ENCODE data around the gene VTA1.
"Not testable (repeated sequence)": the region's sequence is repeated elsewhere in the genome, so short reads cannot be mapped to it uniquely, and the experiment has no call there.

Gene VTA1

GRCh38 chr6:142172758-142173157, 25.7 kb downstream of the VTA1 start:
- no peak for DNase-seq

- no peak for DNase-seq
These were observed 26.9 kb downstream of the VTA1 start for GRCh38 chr6:142173980-142174379.

- DNase-seq: no peak
These were observed 27.6 kb downstream of the VTA1 start for GRCh38 chr6:142174703-142175102.

- DNase-seq: no peak
These were observed 31.1 kb downstream of the VTA1 start for GRCh38 chr6:142178129-142178528.

- no peak for DNase-seq
These were observed 34.9 kb downstream of the VTA1 start for GRCh38 chr6:142182004-142182403.

GRCh38 chr6:142183351-142183750, 36.3 kb downstream of the VTA1 start:
- no peak for DNase-seq

- no peak for DNase-seq
These were observed 37.2 kb downstream of the VTA1 start for GRCh38 chr6:142184307-142184706.

- no peak for DNase-seq
These were observed 38.6 kb downstream of the VTA1 start for GRCh38 chr6:142185641-142186040.

- DNase-seq: no peak
These were observed 40.1 kb downstream of the VTA1 start for GRCh38 chr6:142187209-142187608.

GRCh38 chr6:142188341-142188740, 41.3 kb downstream of the VTA1 start:
- not testable (repeated sequence) for DNase-seq

- DNase-seq: no peak
These were observed 42.0 kb downstream of the VTA1 start for GRCh38 chr6:142189057-142189456.

GRCh38 chr6:142192343-142192742, 45.3 kb downstream of the VTA1 start:
- DNase-seq: no peak

GRCh38 chr6:142193621-142194020, 46.6 kb downstream of the VTA1 start:
- DNase-seq: no peak

GRCh38 chr6:142195862-142196541, 48.9 kb downstream of the VTA1 start:
- DNase-seq: no peak

GRCh38 chr6:142200846-142201628, 54.0 kb downstream of the VTA1 start:
- no peak for DNase-seq

GRCh38 chr6:142207265-142207877, 60.3 kb downstream of the VTA1 start:
- no peak for DNase-seq

- no peak for DNase-seq
These were observed 63.5 kb downstream of the VTA1 start for GRCh38 chr6:142210606-142211005.

- DNase-seq: no peak
These were observed 66.3 kb downstream of the VTA1 start for GRCh38 chr6:142213402-142213801.

- DNase-seq: no peak
These were observed 71.4 kb downstream of the VTA1 start for GRCh38 chr6:142218446-142218845.

GRCh38 chr6:142222022-142222421, 75.0 kb downstream of the VTA1 start:
- no peak for DNase-seq

GRCh38 chr6:142223938-142224337, 76.9 kb downstream of the VTA1 start:
- no peak for DNase-seq

- DNase-seq: no peak
These were observed 78.1 kb downstream of the VTA1 start for GRCh38 chr6:142225115-142225514.

GRCh38 chr6:142225552-142225951, 78.5 kb downstream of the VTA1 start:
- no peak for DNase-seq

GRCh38 chr6:142226731-142227130, 79.7 kb downstream of the VTA1 start:
- DNase-seq: no peak
